ENCODE results near the gene DIP2B. TPM values are rescaled to one million over a fixed set of nuclear protein-coding genes. Genes with fewer than 3 reads are reported as not detected.

The DIP2B gene
- total and polyA plus RNA-seq, 10 donors = 5.6 to 96.4 (median 61.6) TPM

DNA sequence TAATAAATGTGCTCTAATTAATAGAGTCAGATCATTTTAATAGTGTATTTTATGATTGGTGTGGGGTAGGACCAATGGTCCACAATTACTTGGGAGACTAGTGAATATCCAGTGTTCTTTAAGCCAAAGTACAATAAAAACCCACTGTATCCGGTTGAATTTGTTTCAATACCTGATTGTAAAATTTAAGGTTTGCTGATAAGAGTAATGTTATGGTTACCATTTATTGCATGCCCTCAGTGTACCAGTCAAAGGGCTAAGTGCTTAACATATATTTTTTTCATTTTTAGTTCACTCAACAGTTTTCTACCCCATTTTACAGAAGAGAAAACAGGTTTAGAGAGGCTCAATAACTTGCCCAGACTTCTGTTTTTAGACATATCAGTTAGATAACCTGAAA is 161.2 kb downstream of the DIP2B start:
- H3K9me3 ChIP-seq = no peaks in the 10 kb centered on the region
- DNase-seq = no peak
- 92 to 100% (median 96%) methylated on average over 1 of the region's 1 CpG for WGBS, 5 donors
- H3K4me3 ChIP-seq = no peak overlapping the region
- H3K27me3 ChIP-seq (replicated peaks in 1 of 7) = no peaks in the 10 kb centered on the region
- intact Hi-C loops (cut with DNase I; ENCODE audit: low total_unique reads) = no loop called here
- H3K36me3 ChIP-seq = peaks cover 0 to 43% (median 7%) of the 10 kb centered on the region in 6 donors
- TF ChIP-seq, protein P1, sequence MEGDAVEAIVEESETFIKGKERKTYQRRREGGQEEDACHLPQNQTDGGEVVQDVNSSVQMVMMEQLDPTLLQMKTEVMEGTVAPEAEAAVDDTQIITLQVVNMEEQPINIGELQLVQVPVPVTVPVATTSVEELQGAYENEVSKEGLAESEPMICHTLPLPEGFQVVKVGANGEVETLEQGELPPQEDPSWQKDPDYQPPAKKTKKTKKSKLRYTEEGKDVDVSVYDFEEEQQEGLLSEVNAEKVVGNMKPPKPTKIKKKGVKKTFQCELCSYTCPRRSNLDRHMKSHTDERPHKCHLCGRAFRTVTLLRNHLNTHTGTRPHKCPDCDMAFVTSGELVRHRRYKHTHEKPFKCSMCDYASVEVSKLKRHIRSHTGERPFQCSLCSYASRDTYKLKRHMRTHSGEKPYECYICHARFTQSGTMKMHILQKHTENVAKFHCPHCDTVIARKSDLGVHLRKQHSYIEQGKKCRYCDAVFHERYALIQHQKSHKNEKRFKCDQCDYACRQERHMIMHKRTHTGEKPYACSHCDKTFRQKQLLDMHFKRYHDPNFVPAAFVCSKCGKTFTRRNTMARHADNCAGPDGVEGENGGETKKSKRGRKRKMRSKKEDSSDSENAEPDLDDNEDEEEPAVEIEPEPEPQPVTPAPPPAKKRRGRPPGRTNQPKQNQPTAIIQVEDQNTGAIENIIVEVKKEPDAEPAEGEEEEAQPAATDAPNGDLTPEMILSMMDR (IDR thresholded peaks at IDR 0.05 in 8 of 11, conservative IDR thresholded peaks at IDR 0.05 in 3 of 11) = no peak
- no peak for TF ChIP-seq POLR2A (IDR thresholded peaks at IDR 0.05)
- TF ChIP-seq POLR2AphosphoS5 (IDR thresholded peaks at IDR 0.05) = no peak
- peaks cover 0 to 8% (median 0%) of the 10 kb centered on the region in 6 donors for H3K4me1 ChIP-seq
- H3K27ac ChIP-seq = no peak overlapping the region

DNA sequence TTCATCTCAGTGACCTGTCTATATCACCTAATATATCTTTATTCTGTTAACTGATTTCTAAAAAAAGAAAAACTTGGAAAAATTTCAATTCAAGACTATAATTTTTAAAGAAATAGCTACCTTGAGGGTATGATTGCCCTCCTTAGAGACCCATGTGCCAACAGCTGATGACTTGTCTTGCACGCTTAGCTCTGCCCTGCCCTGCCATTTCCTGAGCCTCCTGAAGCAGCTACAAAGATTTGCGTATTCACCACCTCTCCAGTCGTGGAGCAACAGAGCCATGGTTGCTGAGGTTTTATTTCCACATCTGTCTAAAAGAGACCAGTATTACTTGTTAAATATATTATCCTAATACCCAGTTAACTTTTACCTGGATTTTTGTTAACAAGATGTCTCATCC is 167.4 kb downstream of the DIP2B start:
- H3K9me3 ChIP-seq = no peaks in the 10 kb centered on the region
- H3K27me3 ChIP-seq (replicated peaks in 1 of 7) = no peaks in the 10 kb centered on the region
- no peak overlapping the region for H3K4me3 ChIP-seq
- intact Hi-C loops (cut with DNase I; ENCODE audit: low total_unique reads) = no loop called here
- TF ChIP-seq POLR2A (IDR thresholded peaks at IDR 0.05) = no peak
- TF ChIP-seq, protein P1 (IDR thresholded peaks at IDR 0.05 in 8 of 11, conservative IDR thresholded peaks at IDR 0.05 in 3 of 11) = no peak
- no peak for TF ChIP-seq POLR2AphosphoS5 (IDR thresholded peaks at IDR 0.05)
- WGBS, 5 donors = 43 to 71% (median 59%) methylated on average over 3 of the region's 3 CpGs
- DNase-seq = no peak
- H3K36me3 ChIP-seq = peaks cover 0 to 76% (median 39%) of the 10 kb centered on the region in 6 donors
- no peak overlapping the region for H3K27ac ChIP-seq
- no peaks in the 10 kb centered on the region for H3K4me1 ChIP-seq

DNA sequence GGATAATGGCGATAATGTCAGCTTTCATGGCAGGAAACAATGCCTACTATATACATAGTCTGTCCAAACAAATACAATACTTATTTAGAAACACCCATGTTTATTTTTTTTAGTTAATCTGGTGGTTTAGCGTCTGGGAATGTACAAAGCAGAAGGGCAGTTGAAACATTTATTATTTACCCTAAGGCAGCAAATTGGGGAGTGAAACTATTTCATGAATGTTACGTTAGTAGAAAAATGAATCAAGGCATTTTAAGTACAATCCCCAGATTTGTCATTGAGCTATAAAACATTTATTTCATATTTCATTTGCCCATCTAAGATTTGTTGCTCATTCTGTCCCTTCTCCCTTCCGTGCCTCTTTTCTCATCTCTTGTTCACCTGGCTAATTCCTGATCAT is 172.0 kb downstream of the DIP2B start:
- Histone ChIP-seq H3K36me3 (peaks cover 2 to 99% (median 65%) of the 10 kb centered on the region in 6 donors), H3K9me3 (no peaks in the 10 kb centered on the region), H3K27ac (no peak overlapping the region), H3K4me1 (no peaks in the 10 kb centered on the region), H3K4me3 (no peak overlapping the region), H3K27me3 (replicated peaks in 1 of 7) (no peaks in the 10 kb centered on the region)
- TF ChIP-seq POLR2A (IDR thresholded peaks at IDR 0.05) (no peak), POLR2AphosphoS5 (IDR thresholded peaks at IDR 0.05) (no peak)
- no peak for DNase-seq
- WGBS, 5 donors = 95 to 99% (median 98%) methylated on average over 4 of the region's 4 CpGs
- intact Hi-C loops (cut with DNase I; ENCODE audit: low total_unique reads) = no loop called here

DNA sequence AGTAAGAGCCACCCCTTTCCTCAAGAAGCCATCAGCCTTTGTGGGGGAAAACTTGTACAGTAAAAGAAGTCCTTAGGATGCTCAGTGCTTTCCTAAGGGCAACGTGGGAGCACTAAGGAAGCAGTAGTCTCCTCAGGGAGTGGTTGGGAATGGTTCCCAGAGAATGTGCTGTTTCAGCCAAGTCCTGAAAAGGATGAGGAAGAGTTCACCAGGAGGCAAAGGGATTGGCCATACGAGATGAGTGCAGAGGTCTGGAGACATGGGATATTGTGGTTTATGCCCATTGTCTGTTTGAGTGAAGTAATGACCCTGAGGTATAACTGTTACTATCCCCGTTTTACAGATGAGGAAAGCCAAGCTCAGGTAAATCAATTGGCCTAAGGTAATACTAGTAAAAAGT is 173.1 kb downstream of the DIP2B start:
- Histone ChIP-seq H3K4me3 (no peak overlapping the region), H3K27ac (no peak overlapping the region), H3K9me3 (no peaks in the 10 kb centered on the region), H3K4me1 (no peaks in the 10 kb centered on the region), H3K27me3 (replicated peaks in 1 of 7) (no peaks in the 10 kb centered on the region), H3K36me3 (peaks cover 2 to 99% (median 74%) of the 10 kb centered on the region in 6 donors)
- no peak for DNase-seq
- no peak for TF ChIP-seq POLR2A (IDR thresholded peaks at IDR 0.05)
- TF ChIP-seq, protein P1 (IDR thresholded peaks at IDR 0.05 in 8 of 11, conservative IDR thresholded peaks at IDR 0.05 in 3 of 11) = no peak
- no peak for TF ChIP-seq POLR2AphosphoS5 (IDR thresholded peaks at IDR 0.05)
- 59 to 78% (median 64%) methylated on average over 3 of the region's 3 CpGs for WGBS, 5 donors
- intact Hi-C loops (cut with DNase I; ENCODE audit: low total_unique reads) = no loop called here

All from spleen (tissue), 11 donors.